PC-9 (cell line): ENCODE data around the gene POLG2. TPM values are rescaled to one million over a fixed set of nuclear protein-coding genes. Genes with fewer than 3 reads are reported as not detected.

Experiments
- BruUV-seq: library from RNA; stranded (reverse); fragments of 400-500 nt; replicated peaks from 2 replicates; lab custom pipeline; 2021; lab: Mats Ljungman, UMichigan
- CTCF ChIA-PET: fragments of 300-600 bp; sonication (Branson Sonifier 250); formaldehyde crosslinking; loops from one replicate; lab custom pipeline; 2022; ENCODE audit warnings: antibody characterized with exemption; lab: Charles Lee
- POLR2A ChIA-PET: fragments of 300-600 bp; sonication (Branson Sonifier 250); formaldehyde crosslinking; loops from one replicate; lab custom pipeline; 2022; ENCODE audit warnings: antibody characterized with exemption; ENCODE audit not compliant: unreplicated experiment; lab: Charles Lee
- DNase-seq, 2 experiments: peaks; one replicate each; pipeline versions ENCODE4 v3.0.0 to v3.0.0-alpha.2; 2015 to 2022; ENCODE audit warnings: mixed read lengths in 1 of 2
- H2AFZ ChIP-seq: fragments of 200-600 bp; sonication (generic); 2 replicates; pipeline ENCODE4 v1.8.1; 2017; ENCODE audit warnings: antibody characterized with exemption
- H3F3A ChIP-seq: fragments of 200-600 bp; sonication (generic); 2 replicates; pipeline ENCODE4 v1.8.1; 2017; ENCODE audit warnings: antibody characterized with exemption, mild to moderate bottlenecking, low read depth; ENCODE audit not compliant: insufficient read depth
- H3K27ac ChIP-seq: fragments of 200-600 bp; sonication (generic); 2 replicates; pipeline ENCODE4 v1.6.1; 2016; ENCODE audit warnings: mixed run types
- H3K27me3 ChIP-seq: fragments of 200-600 bp; sonication (generic); 2 replicates; pipeline ENCODE4 v1.6.1; 2016; ENCODE audit warnings: low read depth, mixed run types; ENCODE audit not compliant: insufficient read depth
- H3K36me3 ChIP-seq: fragments of 200-600 bp; sonication (generic); 2 replicates; pipeline ENCODE4 v1.6.1; 2016; ENCODE audit warnings: low read depth, mixed run types
- H3K4me1 ChIP-seq: fragments of 200-600 bp; sonication (generic); replicated peaks from 2 replicates; pipeline ENCODE4 v1.6.1; 2016; ENCODE audit warnings: mixed run types; ENCODE audit not compliant: insufficient read depth
- H3K4me2 ChIP-seq: fragments of 200-600 bp; sonication (generic); 2 replicates; pipeline ENCODE4 v1.6.1; 2017; ENCODE audit warnings: mixed run types
- H3K4me3 ChIP-seq: fragments of 200-600 bp; sonication (generic); 2 replicates; pipeline ENCODE4 v1.6.1; 2016; ENCODE audit warnings: mixed run types
- H3K79me2 ChIP-seq: fragments of 200-600 bp; sonication (generic); 2 replicates; pipeline ENCODE4 v1.6.1; 2017; ENCODE audit warnings: low read depth, mixed run types
- H3K9me2 ChIP-seq: fragments of 200-600 bp; sonication (generic); 2 replicates; pipeline ENCODE4 v1.8.1; 2017; ENCODE audit warnings: mild to moderate bottlenecking; ENCODE audit not compliant: insufficient read depth
- H3K9me3 ChIP-seq: fragments of 200-600 bp; sonication (generic); 2 replicates; pipeline ENCODE4 v1.8.1; 2016; ENCODE audit warnings: low read depth; ENCODE audit not compliant: insufficient read depth
- H4K20me1 ChIP-seq: fragments of 200-600 bp; sonication (generic); 2 replicates; pipeline ENCODE4 v1.8.1; 2017; ENCODE audit not compliant: insufficient read depth
- CTCF ChIP-seq: fragments of 200-600 bp; sonication (generic); conservative IDR thresholded peaks from 2 replicates; pipeline ENCODE4 v1.6.1; 2017; ENCODE audit warnings: mixed run types, antibody characterized with exemption, mild to moderate bottlenecking, moderate library complexity
- EZH2 ChIP-seq: fragments of 200-600 bp; sonication (generic); IDR thresholded peaks from 2 replicates; pipeline ENCODE4 v1.8.0; 2017; ENCODE audit warnings: antibody characterized with exemption, low read depth
- intact Hi-C: fragments of 100-400 bp; cut with micrococcal nuclease; formaldehyde crosslinking; loops from one replicate; pipeline ENCODE4 v1.10.0; 2022; ENCODE audit not compliant: unreplicated experiment
- total RNA-seq: library from RNA; stranded (reverse); gene quantifications from 2 replicates; pipeline ENCODE4 v1.2.3, GENCODE V29; 2021

Gene POLG2
- total RNA-seq, 1 experiment from 2014 or later = 23.3 TPM

GRCh38 chr17:64527914-64528313, 31.1 kb upstream of the POLG2 start:
- no peaks in the 10 kb centered on the region for H3K9me3 ChIP-seq
- H3K36me3 ChIP-seq = peaks cover 59% of the 10 kb centered on the region
- DNase-seq = no peak
- H2AFZ ChIP-seq = no peak overlapping the region
- no TSS peak for BruUV-seq
- ChIA-PET POLR2A (interaction anchor here (0.9 kb wide), 1 partner anchor 32 kb away, joined by 9 read pairs; no protein-coding TSS in a partner anchor), CTCF (no interaction called here)
- H3K4me3 ChIP-seq = no peak overlapping the region
- peaks cover under 1% of the 10 kb centered on the region; the same call in 1 of the 2 replicates for H4K20me1 ChIP-seq
- H3K79me2 ChIP-seq = no peaks in the 10 kb centered on the region
- no peaks in the 10 kb centered on the region for H3K27me3 ChIP-seq
- no peak overlapping the region for H3K4me2 ChIP-seq
- H3K27ac ChIP-seq = no peak overlapping the region
- no peak for TF ChIP-seq CTCF
- no peak for TF ChIP-seq EZH2
- H3K4me1 ChIP-seq = no peaks in the 10 kb centered on the region
- peaks cover 21% of the 10 kb centered on the region; the same call in 1 of the 2 replicates for H3F3A ChIP-seq
- intact Hi-C loops = no loop called here
- no peaks in the 10 kb centered on the region for H3K9me2 ChIP-seq

GRCh38 chr17:64520359-64520758, 23.5 kb upstream of the POLG2 start:
- DNase-seq = no peak
- CTCF ChIA-PET = interaction anchor here (0.6 kb wide), 1 partner anchor 541 kb away, joined by 5 read pairs; no protein-coding TSS in a partner anchor
- TF ChIP-seq CTCF (no peak), EZH2 (no peak)
- Histone ChIP-seq H3K36me3 (peaks cover 44% of the 10 kb centered on the region), H3K4me1 (no peaks in the 10 kb centered on the region), H3K79me2 (no peaks in the 10 kb centered on the region), H3K4me2 (no peak overlapping the region), H2AFZ (no peak overlapping the region), H3K9me2 (no peaks in the 10 kb centered on the region), H3F3A (no peaks in the 10 kb centered on the region), H3K9me3 (no peaks in the 10 kb centered on the region), H3K27ac (no peak overlapping the region), H3K27me3 (no peaks in the 10 kb centered on the region), H3K4me3 (no peak overlapping the region), H4K20me1 (0 out of 2 replicates have a peak, but pooled peaks cover 3% of the 10 kb centered on the region)
- POLR2A ChIA-PET = interaction anchor here (0.6 to 0.7 kb wide), 2 partner anchors 207 to 423 kb away, joined by 5 read pairs; no protein-coding TSS in a partner anchor
- BruUV-seq = no TSS peak
- intact Hi-C loops = no loop called here

- peaks cover 49% of the 10 kb centered on the region for H3K36me3 ChIP-seq
Measured at GRCh38 chr17:64519601-64520000, 22.7 kb upstream of the POLG2 start.

More at GRCh38 chr17:64519601-64520000, 22.7 kb upstream of the POLG2 start:
- CTCF ChIA-PET = interaction anchor here (0.6 kb wide), 1 partner anchor 542 kb away, joined by 5 read pairs; no protein-coding TSS in a partner anchor
- H3K4me2 ChIP-seq = no peak overlapping the region
- no peak for TF ChIP-seq EZH2
- TF ChIP-seq CTCF = no peak
- no peak overlapping the region for H2AFZ ChIP-seq
- H3K4me3 ChIP-seq = no peak overlapping the region
- no peaks in the 10 kb centered on the region for H3K9me3 ChIP-seq
- no peaks in the 10 kb centered on the region for H3K9me2 ChIP-seq
- POLR2A ChIA-PET = no interaction called here
- peaks cover 7% of the 10 kb centered on the region; the same call in 1 of the 2 replicates for H4K20me1 ChIP-seq
- no peak overlapping the region for H3K27ac ChIP-seq
- BruUV-seq = no TSS peak
- no peaks in the 10 kb centered on the region for H3K79me2 ChIP-seq
- no peak for DNase-seq
- no peaks in the 10 kb centered on the region for H3F3A ChIP-seq
- intact Hi-C loops = no loop called here
- no peaks in the 10 kb centered on the region for H3K4me1 ChIP-seq
- no peaks in the 10 kb centered on the region for H3K27me3 ChIP-seq
